22Rv1 (cell line): ENCODE data around the gene STK10.
"Not testable (repeated sequence)": the region's sequence is repeated elsewhere in the genome, so short reads cannot be mapped to it uniquely, and the experiment has no call there.

Experiments used
- H3K27ac ChIP-seq: fragments of 450-650 bp; 2 replicates; pipeline ENCODE4 v1.5.1; 2017
- CTCF ChIP-seq: fragments of 450-650 bp; IDR thresholded peaks from 2 replicates; pipeline ENCODE4 v1.5.1; 2017; ENCODE audit warnings: mild to moderate bottlenecking
- ZFX ChIP-seq: fragments of 450-650 bp; IDR thresholded peaks from 2 replicates; pipeline ENCODE4 v1.6.1; 2017; ENCODE audit warnings: antibody characterized with exemption, borderline replicate concordance

The STK10 gene

GRCh38 chr5:172223901-172224873, 36.2 kb upstream of the STK10 start:
- no peak overlapping the region for H3K27ac ChIP-seq
- TF ChIP-seq ZFX (no peak), CTCF (no peak)

GRCh38 chr5:172219296-172219695, 31.3 kb upstream of the STK10 start:
- H3K27ac ChIP-seq, result no peak overlapping the region
- TF ChIP-seq CTCF, result no peak
- no peak for TF ChIP-seq ZFX

GRCh38 chr5:172216345-172216744, 28.3 kb upstream of the STK10 start:
- H3K27ac ChIP-seq, result no peak overlapping the region
- no peak for TF ChIP-seq ZFX
- TF ChIP-seq CTCF, result no peak

GRCh38 chr5:172213126-172213525, 25.1 kb upstream of the STK10 start:
- no peak for TF ChIP-seq CTCF
- no peak for TF ChIP-seq ZFX
- no peak overlapping the region for H3K27ac ChIP-seq

GRCh38 chr5:172211676-172212075, 23.7 kb upstream of the STK10 start:
- TF ChIP-seq CTCF, result no peak
- no peak for TF ChIP-seq ZFX
- no peak overlapping the region for H3K27ac ChIP-seq

- no peak overlapping the region for H3K27ac ChIP-seq
- TF ChIP-seq ZFX (no peak), CTCF (no peak)
Observed at GRCh38 chr5:172209714-172210113, 21.7 kb upstream of the STK10 start.

- TF ChIP-seq ZFX (no peak), CTCF (no peak)
- no peak overlapping the region for H3K27ac ChIP-seq
Observed at GRCh38 chr5:172207511-172207910, 19.5 kb upstream of the STK10 start.

- H3K27ac ChIP-seq, result not testable (repeated sequence)
Observed at GRCh38 chr5:172205984-172206383, 18.0 kb upstream of the STK10 start.
